GM18909 (cell line): ENCODE results near the gene NSUN4.
"Not testable (repeated sequence)": the region's sequence is repeated elsewhere in the genome, so short reads cannot be mapped to it uniquely, and the experiment has no call there.

Source experiments
- ATAC-seq: cut with Tn5 transposase; IDR thresholded peaks from one replicate; pipeline ENCODE4 v1.9.1; 2021; ENCODE audit warnings: mild to moderate bottlenecking; ENCODE audit not compliant: unreplicated experiment, poor library complexity

The NSUN4 gene

GRCh38 chr1:46325285-46326076 is 15.1 kb upstream of the NSUN4 start:
- ATAC-seq, result peak; percentile 55

- not testable (repeated sequence) for ATAC-seq
Observed at GRCh38 chr1:46328182-46328581, 12.4 kb upstream of the NSUN4 start.

GRCh38 chr1:46329807-46330206 is 10.8 kb upstream of the NSUN4 start:
- not testable (repeated sequence) for ATAC-seq

- ATAC-seq, result not testable (repeated sequence)
Observed at GRCh38 chr1:46330381-46330780, 10.2 kb upstream of the NSUN4 start.

- ATAC-seq, result peak; percentile 42
Observed at GRCh38 chr1:46331786-46332540, 8.6 kb upstream of the NSUN4 start.

- peak; percentile 52 for ATAC-seq
Observed at GRCh38 chr1:46333300-46334029, 7.1 kb upstream of the NSUN4 start.

GRCh38 chr1:46334030-46334384 is 6.6 kb upstream of the NSUN4 start:
- no peak for ATAC-seq

GRCh38 chr1:46335081-46335480 is 5.5 kb upstream of the NSUN4 start:
- no peak for ATAC-seq

GRCh38 chr1:46337409-46337808 is 3.2 kb upstream of the NSUN4 start:
- not testable (repeated sequence) for ATAC-seq

- no peak for ATAC-seq
Observed at GRCh38 chr1:46341222-46342083, 846 bp downstream of the NSUN4 start.

- peak; percentile 48 for ATAC-seq
Observed at GRCh38 chr1:46342084-46342656, 1.6 kb downstream of the NSUN4 start.

GRCh38 chr1:46342677-46343350 is 2.2 kb downstream of the NSUN4 start:
- ATAC-seq, result no peak

GRCh38 chr1:46343351-46343695 is 2.7 kb downstream of the NSUN4 start:
- ATAC-seq, result no peak

GRCh38 chr1:46343705-46344104 is 3.1 kb downstream of the NSUN4 start:
- no peak for ATAC-seq

GRCh38 chr1:46344481-46344880 is 3.9 kb downstream of the NSUN4 start:
- no peak for ATAC-seq

- ATAC-seq, result no peak
Observed at GRCh38 chr1:46345281-46345680, 4.7 kb downstream of the NSUN4 start.

GRCh38 chr1:46352363-46352762 is 11.8 kb downstream of the NSUN4 start:
- no peak for ATAC-seq

- not testable (repeated sequence) for ATAC-seq
Observed at GRCh38 chr1:46355920-46356319, 15.3 kb downstream of the NSUN4 start.

- no peak for ATAC-seq
Observed at GRCh38 chr1:46362158-46362557, 21.6 kb downstream of the NSUN4 start.
